ENCODE measurements around the gene WTIP. TPM values are rescaled to one million over a fixed set of nuclear protein-coding genes. Genes with fewer than 3 reads are reported as not detected.

Gene WTIP
- total RNA-seq, 1 experiment from 2014 or later = 8.4 TPM

GRCh38 chr19:34499155-34499834, 17.7 kb downstream of the WTIP start:
- H3K4me1 ChIP-seq (ENCODE audit: control insufficient read depth in 1 of 2, insufficient read depth in 2 of 2, low read length in 2 of 2) = peaks cover 0 to 4% of the 10 kb centered on the region in 2 experiments; a peak in 2 of 4 replicates
- TF ChIP-seq POLR2AphosphoS5 (IDR thresholded peaks at IDR 0.05; ENCODE audit: low read depth, low read length) (no peak), ATF3 (IDR thresholded peaks at IDR 0.05) (no peak), JUND (IDR thresholded peaks at IDR 0.05) (no peak)
- H3K4me2 ChIP-seq (ENCODE audit: low read length) = no peak overlapping the region
- no peaks in the 10 kb centered on the region for H3K36me3 ChIP-seq (ENCODE audit: control insufficient read depth in 1 of 2, insufficient read depth in 2 of 2, low read length in 2 of 2)
- no peaks in the 10 kb centered on the region for H3K9me2 ChIP-seq (ENCODE audit: insufficient read depth)
- H3K9me3 ChIP-seq (ENCODE audit: control insufficient read depth in 1 of 2, insufficient read depth in 1 of 2, low read depth in 1 of 2, low read length in 2 of 2) = no peaks in the 10 kb centered on the region
- BruUV-seq (replicated peaks) = no TSS peak
- POLR2A ChIA-PET = no interaction called here
- H3K27ac ChIP-seq (ENCODE audit: low read depth, low read length) = no peak overlapping the region
- no peaks in the 10 kb centered on the region for H3K79me2 ChIP-seq (ENCODE audit: insufficient read depth, low read length)
- H3K9ac ChIP-seq (ENCODE audit: low read length) = no peak overlapping the region
- H4K20me1 ChIP-seq (ENCODE audit: insufficient read depth) = no peaks in the 10 kb centered on the region
- CTCF ChIA-PET = no interaction called here
- ATAC-seq (no peak), DNase-seq (ENCODE audit: low read depth, low spot score) (no peak)
- H2AFZ ChIP-seq (ENCODE audit: low read depth, low read length, poor library complexity, severe bottlenecking) = no peak overlapping the region
- no peaks in the 10 kb centered on the region for H3K27me3 ChIP-seq (ENCODE audit: insufficient read depth, low read length)
- RAD21 ChIA-PET (ENCODE audit: low non-redundant PET in 1 of 2, low total read pairs in 2 of 2, uncharacterized antibody in 2 of 2, unreplicated experiment in 2 of 2) = no interaction called here
- intact Hi-C loops (cut with micrococcal nuclease) = no loop called here
- no peak overlapping the region for H3K4me3 ChIP-seq (replicated peaks in 1 of 2; ENCODE audit: low read depth in 1 of 2, low read length in 2 of 2)

- Histone ChIP-seq H4K20me1 (ENCODE audit: insufficient read depth) (no peaks in the 10 kb centered on the region), H3K27me3 (ENCODE audit: insufficient read depth, low read length) (no peaks in the 10 kb centered on the region), H3K36me3 (ENCODE audit: control insufficient read depth in 1 of 2, insufficient read depth in 2 of 2, low read length in 2 of 2) (no peaks in the 10 kb centered on the region), H3K4me1 (ENCODE audit: control insufficient read depth in 1 of 2, insufficient read depth in 2 of 2, low read length in 2 of 2) (peaks cover 0 to 4% of the 10 kb centered on the region in 2 experiments; a peak in 2 of 4 replicates), H3K27ac (ENCODE audit: low read depth, low read length) (no peak overlapping the region), H3K9me3 (ENCODE audit: control insufficient read depth in 1 of 2, insufficient read depth in 1 of 2, low read depth in 1 of 2, low read length in 2 of 2) (no peaks in the 10 kb centered on the region), H3K4me2 (ENCODE audit: low read length) (no peak overlapping the region), H2AFZ (ENCODE audit: low read depth, low read length, poor library complexity, severe bottlenecking) (no peak overlapping the region), H3K9ac (ENCODE audit: low read length) (no peak overlapping the region), H3K79me2 (ENCODE audit: insufficient read depth, low read length) (no peaks in the 10 kb centered on the region), H3K4me3 (replicated peaks in 1 of 2; ENCODE audit: low read depth in 1 of 2, low read length in 2 of 2) (no peak overlapping the region), H3K9me2 (ENCODE audit: insufficient read depth) (no peaks in the 10 kb centered on the region)
- no peak for TF ChIP-seq CEBPB (IDR thresholded peaks at IDR 0.05; ENCODE audit: low read depth)
- TF ChIP-seq REST (IDR thresholded peaks at IDR 0.05; ENCODE audit: low read depth) = no peak
- TF ChIP-seq SP1 (IDR thresholded peaks at IDR 0.05; ENCODE audit: low read depth) = no peak
- no peak for TF ChIP-seq ATF3 (IDR thresholded peaks at IDR 0.05)
- no peak for TF ChIP-seq SIN3A (IDR thresholded peaks at IDR 0.05; ENCODE audit: low read depth)
- no peak for TF ChIP-seq EZH2 (IDR thresholded peaks at IDR 0.05)
- no peak for TF ChIP-seq RAD21 (IDR thresholded peaks at IDR 0.05; ENCODE audit: low read depth)
- TF ChIP-seq ZFX (IDR thresholded peaks at IDR 0.05) = no peak
- TF ChIP-seq MAX (IDR thresholded peaks at IDR 0.05) = no peak
- no peak for TF ChIP-seq TCF7L2 (IDR thresholded peaks at IDR 0.05; ENCODE audit: borderline replicate concordance, extremely low read depth, insufficient read depth, insufficient read length)
- no peak for TF ChIP-seq POLR2A (IDR thresholded peaks at IDR 0.05; ENCODE audit: borderline replicate concordance, extremely low read depth, insufficient read depth, insufficient read length)
- ChIA-PET CTCF (interaction anchor here (0.7 kb wide), 1 partner anchor 198 kb away, joined by 3 read pairs; no protein-coding TSS in a partner anchor), POLR2A (no interaction called here), RAD21 (ENCODE audit: low non-redundant PET in 1 of 2, low total read pairs in 2 of 2, uncharacterized antibody in 2 of 2, unreplicated experiment in 2 of 2) (interaction anchor here in 1 of 2 experiments (0.6 kb wide), 1 partner anchor 27 kb away, joined by 3 read pairs; no protein-coding TSS in a partner anchor)
- ATAC-seq = no peak
- intact Hi-C loops (cut with micrococcal nuclease) = loop anchor here (1.0 kb wide), 1 partner anchor 212 kb away; no protein-coding TSS in a partner anchor
- no TSS peak for BruUV-seq (replicated peaks)
- no peak for DNase-seq (ENCODE audit: low read depth, low spot score)
These were observed 19.1 kb downstream of the WTIP start for GRCh38 chr19:34500656-34501120.

Measured in HCT116 (cell line).